Neural progenitor cell (in vitro differentiated cells): ENCODE data around the gene GPR161. TPM values are rescaled to one million over a fixed set of nuclear protein-coding genes. Genes with fewer than 3 reads are reported as not detected.
"Not testable (repeated sequence)": the region's sequence is repeated elsewhere in the genome, so short reads cannot be mapped to it uniquely, and the experiment has no call there.

ENCODE experiments used
- DNase-seq: peaks from one replicate; pipeline ENCODE4 v3.0.0-alpha.2; 2016; ENCODE audit warnings: low spot score
- H2AFZ ChIP-seq: fragments of 200-600 bp; sonication (generic); replicated peaks from 2 replicates; pipeline ENCODE4 v1.6.1; 2016; ENCODE audit warnings: antibody characterized with exemption
- H3F3A ChIP-seq: fragments of 200-600 bp; sonication (generic); 2 replicates; pipeline ENCODE4 v1.6.1; 2016; ENCODE audit warnings: antibody characterized with exemption, low read depth
- H3K27ac ChIP-seq: fragments of 200-600 bp; sonication (generic); 2 replicates; pipeline ENCODE4 v1.5.1; 2016; ENCODE audit warnings: mild to moderate bottlenecking
- H3K27me3 ChIP-seq: fragments of 200-600 bp; sonication (generic); 2 replicates; pipeline ENCODE4 v1.6.1; 2016; ENCODE audit warnings: mild to moderate bottlenecking, moderate library complexity
- H3K36me3 ChIP-seq: fragments of 200-600 bp; sonication (generic); 2 replicates; pipeline ENCODE4 v1.5.1; 2016
- H3K4me1 ChIP-seq: fragments of 200-600 bp; sonication (generic); 2 replicates; pipeline ENCODE4 v1.6.1; 2016; ENCODE audit warnings: mixed run types
- H3K4me2 ChIP-seq: fragments of 200-600 bp; sonication (generic); 2 replicates; pipeline ENCODE4 v1.6.1; 2016
- H3K4me3 ChIP-seq: fragments of 200-600 bp; sonication (generic); 2 replicates; pipeline ENCODE4 v1.5.1; 2016
- H3K79me2 ChIP-seq: fragments of 200-600 bp; sonication (generic); 2 replicates; pipeline ENCODE4 v1.6.1; 2016; ENCODE audit warnings: low read depth
- H3K9ac ChIP-seq: fragments of 200-600 bp; sonication (generic); 2 replicates; pipeline ENCODE4 v1.6.1; 2016
- H3K9me3 ChIP-seq: fragments of 200-600 bp; sonication (generic); 2 replicates; pipeline ENCODE4 v1.5.1; 2016; ENCODE audit warnings: low read depth
- H4K20me1 ChIP-seq: fragments of 200-600 bp; sonication (generic); 2 replicates; pipeline ENCODE4 v1.6.1; 2016; ENCODE audit warnings: low read depth
- H3K27ac Mint-ChIP-seq: 3 replicates; pipeline ENCODE4 v1.8.0; 2021; ENCODE audit warnings: mixed read lengths
- H3K27me3 Mint-ChIP-seq: 2 replicates; pipeline ENCODE4 v1.8.0; 2022; ENCODE audit warnings: low read depth, mild to moderate bottlenecking, inconsistent platforms, moderate library complexity, mixed read lengths; ENCODE audit not compliant: insufficient read depth
- H3K36me3 Mint-ChIP-seq: 3 replicates; pipeline ENCODE4 v1.8.0; 2021; ENCODE audit warnings: mixed read lengths
- H3K4me1 Mint-ChIP-seq: 3 replicates; pipeline ENCODE4 v1.8.0; 2021; ENCODE audit warnings: mixed read lengths
- H3K4me3 Mint-ChIP-seq: 3 replicates; pipeline ENCODE4 v1.8.0; 2021; ENCODE audit warnings: mild to moderate bottlenecking, moderate library complexity, mixed read lengths
- H3K9me3 Mint-ChIP-seq: 3 replicates; pipeline ENCODE4 v1.8.0; 2020; ENCODE audit warnings: mixed read lengths
- CTCF ChIP-seq: fragments of 200-600 bp; sonication (generic); IDR thresholded peaks from 2 replicates; pipeline ENCODE4 v1.5.1; 2017; ENCODE audit warnings: antibody characterized with exemption, mild to moderate bottlenecking
- EZH2 ChIP-seq: fragments of 200-600 bp; sonication (generic); IDR thresholded peaks from 2 replicates; pipeline ENCODE4 v1.6.1; 2017; ENCODE audit warnings: antibody characterized with exemption, mild to moderate bottlenecking, moderate library complexity
- EZH2phosphoT487 ChIP-seq: fragments of 200-600 bp; sonication (generic); IDR thresholded peaks from 2 replicates; pipeline ENCODE4 v1.6.1; 2017; ENCODE audit warnings: antibody characterized with exemption
- total RNA-seq: library from RNA; depleted of rRNA; stranded (reverse); fragments of >200 nt; gene quantifications from 2 replicates; pipeline ENCODE4 v1.2.3, GENCODE V29; 2015; ENCODE audit warnings: low replicate concordance

Gene GPR161
- 21.1 and 26.5 TPM in 2 replicates for total RNA-seq

- peaks cover 44% of the 10 kb centered on the region for H3K79me2 ChIP-seq
- Mint-ChIP-seq H3K4me3 (peak within 1 kb of the TSS; percentile 98), H3K4me1 (peaks cover 32% of the 10 kb centered on the region), H3K27ac (peak within 1 kb of the TSS; percentile 96), H3K9me3 (no peaks in the 10 kb centered on the region), H3K27me3 (peaks cover 7% of the 10 kb centered on the region), H3K36me3 (peaks cover 10% of the 10 kb centered on the region)
- H3K36me3 ChIP-seq: no peaks in the 10 kb centered on the region
- no peaks in the 10 kb centered on the region for H3K27me3 ChIP-seq
- peak within 1 kb of the TSS; percentile 96 for H3K4me2 ChIP-seq
- DNase-seq: peak; percentile 92
- H3K9ac ChIP-seq: peak within 1 kb of the TSS; percentile 59
- peak within 1 kb of the TSS; percentile 99 for H2AFZ ChIP-seq
- peak within 1 kb of the TSS; percentile 76 for H3K27ac ChIP-seq
- H3K4me1 ChIP-seq: peaks cover 34% of the 10 kb centered on the region
- no peaks in the 10 kb centered on the region for H3K9me3 ChIP-seq
- TF ChIP-seq EZH2 (no peak), CTCF (no peak), EZH2phosphoT487 (no peak)
- peak within 1 kb of the TSS; percentile 81 for H3K4me3 ChIP-seq
- H4K20me1 ChIP-seq: peaks cover 25% of the 10 kb centered on the region
- H3F3A ChIP-seq: peaks cover 26% of the 10 kb centered on the region
Observed at GRCh38 chr1:168136709-168137514, at the start of gene GPR161. Gene GPR161 (minus strand): TSS chr1:168136930. CDS start chr1:168104850, 32,080 bp downstream.

GRCh38 chr1:168181063-168181720, 44.5 kb upstream of the GPR161 start:
- peaks cover 43% of the 10 kb centered on the region for H3K79me2 ChIP-seq
- H3K27ac ChIP-seq: not testable (repeated sequence)

GRCh38 chr1:168180148-168180524, 43.4 kb upstream of the GPR161 start:
- H3K9ac ChIP-seq: peak overlapping the region; percentile 63
- Mint-ChIP-seq H3K4me3 (no peak overlapping the region), H3K27ac (no peak overlapping the region), H3K36me3 (no peaks in the 10 kb centered on the region), H3K4me1 (no peaks in the 10 kb centered on the region), H3K27me3 (peaks cover 3% of the 10 kb centered on the region), H3K9me3 (no peaks in the 10 kb centered on the region)
- no peak for DNase-seq
- peak overlapping the region; percentile 67 for H3K4me3 ChIP-seq
- H4K20me1 ChIP-seq: no peaks in the 10 kb centered on the region
- no peak for TF ChIP-seq EZH2
- TF ChIP-seq EZH2phosphoT487: no peak
- TF ChIP-seq CTCF: no peak
- peak overlapping the region; percentile 94 for H2AFZ ChIP-seq
- H3K4me2 ChIP-seq: peak overlapping the region; percentile 92
- peaks cover 43% of the 10 kb centered on the region for H3K79me2 ChIP-seq
- H3K36me3 ChIP-seq: no peaks in the 10 kb centered on the region
- H3K4me1 ChIP-seq: peaks cover 9% of the 10 kb centered on the region
- H3F3A ChIP-seq: peaks cover 18% of the 10 kb centered on the region
- H3K9me3 ChIP-seq: no peaks in the 10 kb centered on the region
- H3K27ac ChIP-seq: no peak overlapping the region
- no peaks in the 10 kb centered on the region for H3K27me3 ChIP-seq

More at GRCh38 chr1:168181063-168181720, 44.5 kb upstream of the GPR161 start:
- H3K4me2 ChIP-seq, H3K4me1 ChIP-seq, H2AFZ ChIP-seq, H3K9ac ChIP-seq, H3K9me3 ChIP-seq, H3K4me3 ChIP-seq, H3K27me3 Mint-ChIP-seq, H3K4me1 Mint-ChIP-seq, H3K27me3 ChIP-seq, H3K27ac Mint-ChIP-seq, H4K20me1 ChIP-seq, H3K9me3 Mint-ChIP-seq, DNase-seq, H3K36me3 Mint-ChIP-seq, H3K4me3 Mint-ChIP-seq, H3K36me3 ChIP-seq: not testable (repeated sequence)
- H3F3A ChIP-seq: peaks cover 18% of the 10 kb centered on the region
